ENCODE data around the gene PRKAG3. TPM values are rescaled to one million over a fixed set of nuclear protein-coding genes. Genes with fewer than 3 reads are reported as not detected.

PRKAG3 gene
- total and polyA plus RNA-seq, 7 donors = 9.2 to 187 (median 58.5) TPM

DNA sequence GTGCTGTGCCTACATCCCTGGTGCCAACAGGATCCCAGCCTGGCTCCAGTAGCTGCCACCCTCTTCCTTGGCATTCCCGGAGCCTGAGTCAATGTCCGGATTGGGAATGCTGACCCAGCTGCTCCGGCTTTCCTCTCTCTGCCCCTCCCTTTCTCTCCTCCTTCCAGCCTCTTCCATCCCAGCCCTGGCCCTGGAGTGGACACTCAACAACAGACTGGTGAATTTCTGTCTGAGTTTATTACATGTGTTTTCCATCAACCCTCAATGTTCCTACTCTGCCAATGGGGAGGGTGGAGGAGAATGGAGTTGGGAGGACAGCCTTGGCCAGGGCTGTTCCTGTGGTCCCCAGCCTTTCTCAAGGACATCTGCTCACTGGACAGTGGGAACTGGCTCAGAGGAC lies 917 bp upstream of the PRKAG3 start:
- H3K9me3 ChIP-seq = peaks cover 6% of the 10 kb centered on the region
- peaks cover 70% of the 10 kb centered on the region for H3K4me1 ChIP-seq
- H3K36me3 ChIP-seq (ENCODE audit: insufficient read depth in 1 of 2, low read depth in 1 of 2) = no peaks in the 10 kb centered on the region
- no peaks in the 10 kb centered on the region for H3K27me3 ChIP-seq (ENCODE audit: insufficient read depth in 3 of 3, low read length in 2 of 3)
- intact Hi-C loops (cut with DNase I) = loop anchor here in 1 of 2 donors (5.0 kb wide), 1 partner anchor 50 kb away; the partner anchor contains the start of gene CYP27A1
- WGBS, 3 donors = 13 to 27% (median 23%) methylated on average over 3 of the region's 3 CpGs
- TF ChIP-seq, protein P1, sequence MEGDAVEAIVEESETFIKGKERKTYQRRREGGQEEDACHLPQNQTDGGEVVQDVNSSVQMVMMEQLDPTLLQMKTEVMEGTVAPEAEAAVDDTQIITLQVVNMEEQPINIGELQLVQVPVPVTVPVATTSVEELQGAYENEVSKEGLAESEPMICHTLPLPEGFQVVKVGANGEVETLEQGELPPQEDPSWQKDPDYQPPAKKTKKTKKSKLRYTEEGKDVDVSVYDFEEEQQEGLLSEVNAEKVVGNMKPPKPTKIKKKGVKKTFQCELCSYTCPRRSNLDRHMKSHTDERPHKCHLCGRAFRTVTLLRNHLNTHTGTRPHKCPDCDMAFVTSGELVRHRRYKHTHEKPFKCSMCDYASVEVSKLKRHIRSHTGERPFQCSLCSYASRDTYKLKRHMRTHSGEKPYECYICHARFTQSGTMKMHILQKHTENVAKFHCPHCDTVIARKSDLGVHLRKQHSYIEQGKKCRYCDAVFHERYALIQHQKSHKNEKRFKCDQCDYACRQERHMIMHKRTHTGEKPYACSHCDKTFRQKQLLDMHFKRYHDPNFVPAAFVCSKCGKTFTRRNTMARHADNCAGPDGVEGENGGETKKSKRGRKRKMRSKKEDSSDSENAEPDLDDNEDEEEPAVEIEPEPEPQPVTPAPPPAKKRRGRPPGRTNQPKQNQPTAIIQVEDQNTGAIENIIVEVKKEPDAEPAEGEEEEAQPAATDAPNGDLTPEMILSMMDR (IDR thresholded peaks at IDR 0.05) = no peak
- ATAC-seq (peak; percentile 73 to 82 (median 76)), DNase-seq (peak; percentile 69 to 89)
- peak overlapping the region; percentile 91 for H3K27ac ChIP-seq
- peak overlapping the region; percentile 69 for H3K4me3 ChIP-seq

DNA sequence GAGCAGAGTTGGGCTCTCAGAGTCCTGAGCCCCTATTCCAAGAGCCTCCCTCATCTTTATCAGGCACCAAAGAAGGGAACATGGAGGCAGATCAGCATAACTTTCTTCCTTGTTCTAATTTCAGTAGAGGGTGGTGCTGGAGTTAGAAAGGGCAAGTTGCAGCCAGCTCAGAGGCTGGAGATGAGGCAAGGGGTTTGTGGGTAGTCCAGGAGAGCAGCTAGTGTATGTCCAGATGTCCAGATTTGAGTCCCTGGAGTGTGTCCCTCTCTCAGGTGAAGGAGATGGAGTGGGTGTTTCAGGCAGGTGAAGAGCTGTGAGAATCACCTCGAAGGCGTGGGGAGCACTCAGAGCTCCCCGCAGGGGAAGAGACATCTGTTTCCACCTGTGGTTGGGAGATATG lies 478 bp upstream of the PRKAG3 start:
- Histone ChIP-seq H3K4me1 (peaks cover 70% of the 10 kb centered on the region), H3K4me3 (peak overlapping the region; percentile 69), H3K36me3 (ENCODE audit: insufficient read depth in 1 of 2, low read depth in 1 of 2) (no peaks in the 10 kb centered on the region), H3K9me3 (peaks cover 1% of the 10 kb centered on the region), H3K27ac (peak overlapping the region; percentile 91), H3K27me3 (ENCODE audit: insufficient read depth in 3 of 3, low read length in 2 of 3) (no peaks in the 10 kb centered on the region)
- DNase-seq (no peak), ATAC-seq (peak; percentile 4 to 14 (median 6))
- intact Hi-C loops (cut with DNase I) = loop anchor here in 1 of 2 donors (5.0 kb wide), 1 partner anchor 50 kb away; the partner anchor contains the start of gene CYP27A1
- TF ChIP-seq, protein P1 (IDR thresholded peaks at IDR 0.05) = no peak
- WGBS, 3 donors = 28 to 50% (median 47%) methylated on average over 3 of the region's 3 CpGs

DNA sequence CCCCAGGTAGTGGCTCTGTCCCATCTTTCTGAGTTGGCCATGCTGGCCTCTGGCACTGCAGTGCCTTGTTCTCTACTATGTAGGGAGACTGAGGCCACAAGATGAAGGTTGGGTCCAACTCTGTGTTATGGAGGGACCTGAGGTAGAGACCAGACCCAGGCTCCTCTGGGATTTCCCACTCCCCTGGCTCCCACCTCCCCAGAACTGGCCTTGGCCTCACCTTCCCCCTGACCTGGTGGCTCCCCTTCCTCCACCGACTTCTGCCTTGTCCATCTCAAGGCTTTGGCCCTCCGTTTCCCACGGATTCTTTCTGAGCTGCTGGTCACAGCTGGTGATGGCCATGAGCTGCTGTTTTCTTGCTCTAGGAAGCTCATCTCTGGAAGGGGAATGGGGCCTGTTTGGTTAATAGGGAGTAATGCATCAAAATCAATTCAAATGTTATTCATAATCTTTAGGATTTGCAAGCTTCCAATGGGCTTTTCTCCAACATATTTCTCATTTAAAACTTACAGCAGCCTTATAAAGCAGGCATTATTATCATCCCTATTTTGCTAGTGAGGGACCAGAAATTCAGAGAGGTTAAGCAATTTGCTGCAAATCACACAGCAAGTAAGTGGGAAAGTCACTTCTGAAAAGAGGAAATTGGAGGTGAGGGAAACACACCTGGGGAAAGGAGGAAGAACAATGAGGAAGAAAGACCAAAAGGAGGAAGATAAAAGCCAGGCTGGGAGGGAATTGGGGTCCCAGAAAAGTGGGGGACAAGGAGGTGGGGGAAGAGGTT lies 887 bp downstream of the PRKAG3 start:
- H3K27ac ChIP-seq = peak overlapping the region; percentile 91
- H3K27me3 ChIP-seq (ENCODE audit: insufficient read depth in 3 of 3, low read length in 2 of 3) = no peaks in the 10 kb centered on the region
- 23 to 35% (median 33%) methylated on average over 3 of the region's 3 CpGs for WGBS, 3 donors
- intact Hi-C loops (cut with DNase I) = loop anchor here in 1 of 2 donors (5.0 kb wide), 1 partner anchor 48 kb away; the partner anchor contains the start of gene CYP27A1
- H3K4me3 ChIP-seq = peak overlapping the region; percentile 69
- DNase-seq (no peak), ATAC-seq (no peak)
- TF ChIP-seq, protein P1 (IDR thresholded peaks at IDR 0.05) = no peak
- no peaks in the 10 kb centered on the region for H3K9me3 ChIP-seq
- peaks cover 70% of the 10 kb centered on the region for H3K4me1 ChIP-seq
- no peaks in the 10 kb centered on the region for H3K36me3 ChIP-seq (ENCODE audit: insufficient read depth in 1 of 2, low read depth in 1 of 2)

DNA sequence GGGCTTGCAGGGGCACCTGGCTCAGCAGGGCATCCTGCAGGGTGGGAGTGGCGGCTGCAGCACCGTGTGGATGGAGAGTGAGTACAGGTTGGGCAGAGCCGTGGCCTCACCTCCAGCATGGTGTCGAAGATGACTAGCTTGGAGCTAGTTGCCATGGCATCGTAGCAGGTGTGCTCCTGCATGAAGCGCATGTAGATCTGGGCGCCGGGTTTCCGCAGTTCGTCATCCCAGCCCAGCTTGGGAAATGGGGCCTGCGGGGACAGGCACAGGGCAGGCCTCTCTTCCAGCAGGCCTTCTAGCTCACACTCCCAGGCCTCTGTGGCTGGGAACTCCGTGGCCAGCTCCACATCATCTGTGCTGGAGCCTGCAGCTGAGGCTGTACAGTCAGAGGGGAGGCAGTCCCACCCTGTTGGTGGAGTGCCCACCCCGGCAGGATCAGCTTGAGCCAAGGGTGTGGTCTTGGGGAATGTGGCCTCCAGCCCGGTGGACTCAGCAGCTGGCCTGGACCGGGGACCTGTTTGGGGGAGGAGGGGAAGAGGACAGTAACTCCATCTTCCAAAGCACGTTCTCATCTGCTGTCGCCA lies 1.6 kb downstream of the PRKAG3 start:
- peak overlapping the region; percentile 91 for H3K27ac ChIP-seq
- 22 to 40% (median 35%) methylated on average over 17 of the region's 17 CpGs for WGBS, 3 donors
- peak; percentile 77 to 94 for DNase-seq
- ATAC-seq = peak; percentile 55 to 66 (median 64)
- peaks cover 67% of the 10 kb centered on the region for H3K4me1 ChIP-seq
- TF ChIP-seq, protein P1 (IDR thresholded peaks at IDR 0.05) = no peak
- H3K36me3 ChIP-seq (ENCODE audit: insufficient read depth in 1 of 2, low read depth in 1 of 2) = no peaks in the 10 kb centered on the region
- H3K27me3 ChIP-seq (ENCODE audit: insufficient read depth in 3 of 3, low read length in 2 of 3) = no peaks in the 10 kb centered on the region
- intact Hi-C loops (cut with DNase I) = loop anchor here in 1 of 2 donors (5.0 kb wide), 1 partner anchor 48 kb away; the partner anchor contains the start of gene CYP27A1
- H3K4me3 ChIP-seq = peak overlapping the region; percentile 69
- no peaks in the 10 kb centered on the region for H3K9me3 ChIP-seq

All from psoas muscle (tissue), 8 donors.